Colonic mucosa (tissue), 4 donors: Measurements from ENCODE around the gene PEX10. TPM values are rescaled to one million over a fixed set of nuclear protein-coding genes. Genes with fewer than 3 reads are reported as not detected.

Experiments used
- DNase-seq: peaks from one replicate; pipeline ENCODE4 v3.0.0-alpha.2; 2020
- H3K27ac ChIP-seq: fragments of 200-600 bp; one replicate; pipeline ENCODE4 v1.8.0; 2021
- H3K27me3 ChIP-seq: fragments of 200-600 bp; one replicate; pipeline ENCODE4 v1.8.0; 2021
- H3K36me3 ChIP-seq: fragments of 200-600 bp; one replicate; pipeline ENCODE4 v1.8.0; 2021
- H3K4me1 ChIP-seq: fragments of 200-600 bp; one replicate; pipeline ENCODE4 v1.8.0; 2021; ENCODE audit warnings: mild to moderate bottlenecking
- H3K4me3 ChIP-seq: fragments of 200-600 bp; one replicate; pipeline ENCODE4 v1.8.0; 2021
- H3K9ac ChIP-seq, 2 donors: one replicate each; pipeline ENCODE4 v1.7.0; 2013; ENCODE audit warnings: control low read depth in 2 of 2, low read depth in 2 of 2, low read length in 2 of 2
- H3K9me3 ChIP-seq: fragments of 200-600 bp; one replicate; pipeline ENCODE4 v1.8.0; 2021
- CTCF ChIP-seq: fragments of 200-600 bp; IDR thresholded peaks from one replicate; pipeline ENCODE4 v1.8.0; 2022; ENCODE audit warnings: antibody characterized with exemption, mild to moderate bottlenecking
- intact Hi-C: fragments of 100-400 bp; cut with DNase I; formaldehyde crosslinking; loops from one replicate; pipeline ENCODE4 v1.14.1; 2022
- total RNA-seq, 2 donors: library from RNA; stranded (reverse); fragmentation: NEBNext Ultra II Directional in 1 of 2; extraction: Animal tissue kit (Norgen Biotek cat#: 25700) in 1 of 2; gene quantifications; one replicate each; pipeline ENCODE4 v1.2.1, GENCODE V29; 2021
- donor health status: healthy.
- donor health status: DM: no; HTN: no; CAD: no.
- donor health status: DM: no; HTN: no; CAD: no.

PEX10 gene
- total RNA-seq, 2 donors from 2014 or later, result 15.0 to 22.7 TPM

DNA sequence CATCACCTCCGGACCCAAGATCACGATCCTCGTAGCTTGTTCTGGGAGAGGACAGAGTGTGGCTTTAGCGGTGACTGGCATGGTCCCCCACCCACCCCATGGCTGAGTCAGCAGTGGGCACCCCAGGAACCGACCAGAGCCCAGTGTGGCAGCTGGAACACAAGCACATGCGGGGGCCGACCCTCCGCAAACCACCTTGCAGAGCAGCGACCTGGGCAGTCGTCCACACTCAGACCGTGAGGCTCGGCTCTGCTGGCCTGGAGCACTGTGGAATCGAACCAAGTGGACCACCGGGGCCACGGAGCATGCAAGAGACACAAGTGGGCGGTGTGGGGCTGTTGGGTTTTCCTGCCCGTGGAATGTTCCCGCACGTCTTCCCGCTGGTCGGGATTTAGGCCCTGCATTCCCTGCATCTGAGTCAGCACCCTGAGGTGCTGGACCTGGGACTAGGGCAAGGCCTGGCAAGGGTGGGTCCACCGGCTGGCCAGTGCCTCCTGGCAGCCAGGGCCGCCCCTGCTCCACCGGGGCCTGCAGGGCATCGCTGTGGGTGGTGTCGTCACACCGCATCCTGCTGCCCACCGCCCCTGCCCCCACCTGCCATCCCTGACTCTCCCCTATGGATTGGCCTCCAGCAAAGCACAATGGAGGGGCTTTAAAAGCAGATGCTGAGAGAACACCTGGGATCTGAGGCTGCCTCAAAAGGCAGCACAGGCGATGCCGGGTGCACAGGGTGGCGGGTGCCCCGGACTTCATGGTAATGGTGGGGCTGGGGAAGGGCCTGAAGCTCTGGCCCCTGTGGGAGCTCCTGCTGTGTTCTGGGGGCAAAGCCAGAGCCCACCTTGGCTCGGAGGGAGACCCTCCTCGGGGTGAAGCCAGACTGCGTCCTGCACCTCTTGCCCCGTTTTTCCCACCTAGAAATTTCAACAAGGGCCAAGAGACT, 39.5 kb downstream of the PEX10 start:
- TF ChIP-seq CTCF, result no peak
- H3K9ac ChIP-seq, result no peak overlapping the region
- H3K9me3 ChIP-seq, result no peaks in the 10 kb centered on the region
- no peak for DNase-seq
- no peak overlapping the region for H3K27ac ChIP-seq
- H3K4me3 ChIP-seq, result no peak overlapping the region
- intact Hi-C loops, result no loop called here
- no peaks in the 10 kb centered on the region for H3K4me1 ChIP-seq
- H3K36me3 ChIP-seq, result no peaks in the 10 kb centered on the region
- H3K27me3 ChIP-seq, result no peaks in the 10 kb centered on the region

DNA sequence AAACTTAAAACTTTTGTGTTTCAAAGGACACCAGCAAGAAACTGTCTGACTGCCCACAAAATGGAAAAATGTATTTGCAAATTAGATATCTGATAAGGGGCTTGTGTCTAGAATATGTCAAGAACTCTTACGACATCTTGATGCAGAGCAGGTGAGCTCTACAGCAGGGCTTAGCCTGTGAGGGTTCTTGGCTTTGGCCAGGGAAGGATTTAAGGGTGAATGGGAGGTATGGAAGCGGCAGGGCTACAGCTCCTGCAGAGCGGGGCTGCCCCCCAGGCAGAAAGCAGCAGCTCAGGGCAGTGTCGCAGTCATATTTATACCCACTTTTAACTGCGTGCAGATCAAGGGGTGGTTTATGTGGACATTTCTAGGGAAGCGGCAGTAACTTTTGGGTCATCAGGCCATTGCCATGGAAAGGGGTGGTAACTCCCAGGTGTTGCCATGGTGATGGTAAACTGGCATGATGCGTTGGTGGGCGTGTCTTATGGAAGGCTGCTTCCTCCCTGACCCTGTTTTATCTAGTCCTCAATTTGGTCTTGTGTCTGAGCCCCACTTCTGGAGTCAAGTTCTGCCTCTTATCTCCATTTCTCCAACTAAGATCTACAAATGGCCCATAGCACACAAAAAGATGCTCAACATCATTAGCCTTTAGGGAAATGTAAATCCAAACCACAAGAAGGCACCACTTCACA, 44.2 kb downstream of the PEX10 start:
- TF ChIP-seq CTCF, result no peak
- DNase-seq, result no peak

DNA sequence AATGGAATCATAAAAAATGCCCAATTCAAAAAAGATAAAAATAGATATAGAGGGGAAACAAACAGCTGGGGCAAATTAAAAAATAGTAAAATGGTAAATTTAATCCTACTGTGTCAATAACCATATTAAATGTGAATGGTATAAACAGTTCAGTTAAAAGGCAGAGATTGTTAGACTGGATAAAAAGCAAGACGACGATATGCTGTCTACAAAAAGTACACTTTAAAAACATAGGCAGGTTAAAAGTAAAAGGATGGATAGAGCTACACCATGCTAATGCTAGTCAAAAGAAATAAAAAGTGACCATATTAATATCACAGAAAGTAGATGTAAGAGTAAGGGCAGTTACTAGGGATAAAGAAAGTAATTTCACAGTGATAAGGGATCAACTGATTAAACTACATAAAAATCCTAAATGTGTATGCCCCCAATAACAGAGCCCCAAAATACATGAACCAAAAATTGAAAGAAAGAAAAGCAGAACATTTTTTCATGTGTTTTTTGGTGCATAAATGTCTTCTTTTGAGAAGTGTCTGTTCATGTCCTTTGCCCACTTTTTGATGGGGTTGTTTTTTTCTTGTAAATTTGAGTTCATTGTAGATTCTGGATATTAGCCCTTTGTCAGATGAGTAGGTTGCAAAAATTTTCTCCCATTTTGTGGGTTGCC, 48.4 kb downstream of the PEX10 start:
- Histone ChIP-seq H3K36me3 (no peaks in the 10 kb centered on the region), H3K9ac (no peak overlapping the region), H3K9me3 (no peaks in the 10 kb centered on the region), H3K27me3 (no peaks in the 10 kb centered on the region), H3K4me1 (no peaks in the 10 kb centered on the region), H3K4me3 (no peak overlapping the region), H3K27ac (no peak overlapping the region)
- no peak for TF ChIP-seq CTCF
- intact Hi-C loops, result no loop called here
- DNase-seq, result no peak

More for the DNA sequence above, 44.2 kb downstream of the PEX10 start:
- intact Hi-C loops, result no loop called here
- no peak overlapping the region for H3K9ac ChIP-seq
- H3K4me1 ChIP-seq, result no peaks in the 10 kb centered on the region
- H3K27me3 ChIP-seq, result no peaks in the 10 kb centered on the region
- H3K27ac ChIP-seq, result no peak overlapping the region
- no peaks in the 10 kb centered on the region for H3K9me3 ChIP-seq
- no peaks in the 10 kb centered on the region for H3K36me3 ChIP-seq
- no peak overlapping the region for H3K4me3 ChIP-seq

GRCh38 chr1:2360588-2361364, 51.6 kb downstream of the PEX10 start:
- DNase-seq, result no peak
- TF ChIP-seq CTCF, result no peak
- Histone ChIP-seq H3K9ac (no peak overlapping the region), H3K9me3 (no peaks in the 10 kb centered on the region), H3K4me3 (no peak overlapping the region), H3K36me3 (no peaks in the 10 kb centered on the region), H3K4me1 (no peaks in the 10 kb centered on the region), H3K27me3 (no peaks in the 10 kb centered on the region), H3K27ac (no peak overlapping the region)
- intact Hi-C loops, result no loop called here
